ENCODE results near the gene COP1.
"Not testable (repeated sequence)": the region's sequence is repeated elsewhere in the genome, so short reads cannot be mapped to it uniquely, and the experiment has no call there.

COP1 gene

DNA sequence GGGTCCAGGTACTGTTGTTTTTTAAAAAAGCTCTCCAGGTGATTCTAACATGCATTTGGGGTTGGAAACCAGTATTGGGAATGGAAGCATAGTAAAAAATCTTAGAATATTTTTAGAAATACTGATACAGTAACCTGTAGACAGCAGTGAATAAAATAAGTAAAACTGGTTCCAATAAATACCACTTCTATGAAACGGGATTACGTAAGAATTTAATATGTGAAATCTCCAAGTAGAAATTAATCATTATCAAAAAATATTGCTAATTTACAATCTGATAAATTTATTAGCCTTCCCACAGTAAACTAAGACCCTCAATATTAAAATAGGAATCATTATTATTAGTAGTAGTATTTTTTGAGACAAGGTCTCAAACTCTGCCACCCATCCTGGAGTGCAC, 177.5 kb downstream of the COP1 start:
- DNase-seq = no peak

DNA sequence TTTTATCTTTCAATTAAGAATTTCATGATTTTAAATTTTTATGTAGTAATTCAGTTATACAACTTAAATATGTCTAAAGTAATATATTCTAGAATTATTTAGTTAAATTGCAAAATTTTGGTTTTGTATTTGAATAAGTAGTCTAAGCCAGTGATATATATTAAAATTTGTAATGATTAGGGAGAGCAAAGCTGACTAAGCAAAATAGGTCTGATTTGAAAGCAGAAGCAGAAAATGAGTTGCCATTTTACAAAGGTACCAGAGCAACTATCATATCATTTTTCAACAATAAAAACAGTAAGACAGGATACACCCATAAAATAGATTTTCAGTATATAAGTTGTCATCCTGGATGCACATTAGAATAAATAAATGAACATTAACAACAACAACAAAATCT, 177.9 kb downstream of the COP1 start:
- no peak for DNase-seq

DNA sequence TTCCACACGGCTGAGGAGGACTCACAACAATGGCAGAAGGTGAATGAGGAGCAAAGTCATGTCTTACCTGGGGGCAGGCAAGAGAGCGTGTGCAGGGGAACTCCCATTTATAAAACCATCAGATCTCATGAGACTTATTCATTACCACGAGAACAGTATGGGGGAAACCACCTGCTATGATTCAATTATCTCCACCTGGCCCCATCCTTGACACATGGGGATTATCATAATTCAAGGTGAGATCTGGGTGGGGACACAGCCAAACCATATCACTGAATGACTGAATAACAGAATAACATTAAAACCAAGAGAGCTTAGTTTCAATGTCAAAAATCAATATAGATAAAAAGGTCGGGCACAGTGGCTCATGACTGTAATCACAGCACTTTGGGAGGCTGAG, 179.2 kb downstream of the COP1 start:
- DNase-seq = not testable (repeated sequence)

DNA sequence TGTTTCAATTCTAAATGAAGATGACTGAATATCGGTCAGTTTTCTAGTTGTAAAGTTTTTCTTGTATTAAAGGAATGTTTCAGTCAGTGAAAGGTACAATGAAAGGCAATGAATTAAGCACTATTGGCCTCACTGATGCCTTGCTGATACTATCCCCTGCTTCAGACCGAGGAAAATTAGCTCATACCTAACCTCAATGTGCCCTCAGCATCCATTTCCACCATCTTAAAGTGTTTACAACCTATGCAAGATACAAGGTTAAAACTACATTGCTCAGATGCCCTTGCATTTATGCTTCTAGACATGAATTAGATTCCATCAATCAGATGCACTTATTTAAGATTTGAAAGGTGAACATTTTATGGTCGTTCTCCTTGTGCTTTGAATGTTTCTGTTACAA, 184.5 kb downstream of the COP1 start:
- no peak for DNase-seq

DNA sequence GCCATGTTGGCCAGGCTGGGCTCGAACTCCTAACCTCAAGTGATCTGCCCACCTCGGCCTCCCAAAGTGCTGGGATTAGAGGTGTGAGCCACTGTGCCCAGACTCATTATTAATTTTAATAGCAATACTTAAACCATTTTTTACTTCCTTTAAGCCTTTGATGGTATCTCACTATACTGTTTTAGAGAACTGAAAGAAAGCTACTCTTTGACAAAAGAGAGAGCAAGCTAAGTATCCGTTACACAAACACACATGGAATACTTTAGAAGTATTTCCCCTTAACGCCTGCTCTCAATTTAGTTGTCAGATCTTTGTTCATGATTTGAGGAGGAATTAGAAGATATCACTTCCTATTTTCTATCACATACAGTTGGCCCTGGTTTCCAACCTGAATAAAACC, 189.4 kb downstream of the COP1 start:
- no peak for DNase-seq

DNA sequence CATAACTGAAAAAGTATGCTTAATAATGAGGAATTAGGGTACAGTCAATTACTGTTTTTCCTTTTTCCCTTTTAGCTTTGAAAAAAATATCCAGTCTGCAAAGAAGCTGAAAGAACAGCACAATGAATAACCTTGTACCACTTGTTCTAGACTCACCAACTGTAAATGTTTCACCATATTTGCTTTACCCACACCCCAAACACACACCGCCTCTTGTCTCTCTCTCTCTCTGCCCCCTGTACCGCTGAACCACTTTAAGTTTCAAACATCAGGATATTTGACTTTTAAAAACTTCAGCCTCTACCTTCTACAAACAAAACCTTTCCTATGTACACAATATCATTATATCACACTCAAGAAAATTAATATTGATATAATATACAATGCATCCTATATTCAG, 197.1 kb downstream of the COP1 start:
- DNase-seq = no peak

DNA sequence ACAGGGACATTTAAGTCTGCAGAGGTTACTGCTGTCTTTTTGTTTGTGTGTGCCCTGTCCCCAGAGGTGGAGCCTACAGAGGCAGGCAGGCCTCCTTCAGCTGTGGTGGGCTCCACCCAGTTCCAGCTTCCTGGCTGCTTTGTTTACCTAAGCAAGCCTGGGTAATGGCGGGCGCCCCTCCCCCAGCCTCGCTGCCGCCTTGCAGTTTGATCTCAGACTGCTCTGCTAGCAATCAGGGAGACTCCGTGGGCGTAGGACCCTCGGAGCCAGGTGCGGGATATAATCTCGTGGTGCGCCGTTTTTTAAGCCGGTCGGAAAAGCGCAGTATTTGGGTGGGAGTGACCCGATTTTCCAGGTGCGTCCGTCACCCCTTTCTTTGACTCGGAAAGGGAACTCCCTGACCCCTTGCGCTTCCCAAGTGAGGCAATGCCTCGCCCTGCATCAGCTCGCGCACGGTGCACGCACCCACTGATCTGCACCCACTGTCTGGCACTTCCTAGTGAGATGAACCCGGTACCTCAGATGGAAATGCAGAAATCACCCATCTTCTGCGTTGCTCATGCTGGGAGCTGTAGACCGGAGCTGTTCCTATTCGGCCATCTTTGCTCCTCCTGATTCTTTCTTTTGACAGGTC, 199.2 kb downstream of the COP1 start:
- not testable (repeated sequence) for DNase-seq

DNA sequence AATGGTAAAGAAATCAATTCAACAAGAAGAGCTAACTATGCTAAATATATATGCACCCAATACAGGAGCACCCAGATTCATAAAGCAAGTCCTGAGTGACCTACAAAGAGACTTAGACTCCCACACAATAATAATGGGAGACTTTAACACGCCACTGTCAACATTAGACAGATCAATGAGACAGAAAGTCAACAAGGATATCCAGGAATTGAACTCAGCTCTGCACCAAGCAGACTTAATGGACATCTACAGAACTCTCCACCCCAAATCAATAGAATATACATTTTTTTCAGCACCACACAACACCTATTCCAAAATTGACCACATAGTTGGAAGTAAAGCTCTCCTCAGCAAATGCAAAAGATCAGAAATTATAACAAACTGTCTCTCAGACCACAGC, 212.4 kb downstream of the COP1 start:
- DNase-seq = not testable (repeated sequence)

DNA sequence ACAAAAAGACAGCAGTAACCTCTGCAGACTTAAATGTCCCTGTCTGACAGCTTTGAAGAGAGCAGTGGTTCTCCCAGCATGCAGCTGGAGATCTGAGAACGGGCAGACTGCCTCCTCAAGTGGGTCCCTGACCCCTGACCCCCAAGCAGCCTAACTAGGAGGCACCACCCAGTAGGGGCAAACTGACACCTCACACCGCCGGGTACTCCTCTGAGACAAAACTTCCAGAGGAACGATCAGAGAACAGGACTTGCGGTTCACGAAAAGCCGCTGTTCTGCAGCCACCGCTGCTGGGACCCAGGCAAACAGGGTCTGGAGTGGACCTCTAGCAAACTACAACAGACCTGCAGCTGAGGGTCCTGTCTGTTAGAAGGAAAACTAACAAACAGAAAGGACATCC, 214.3 kb downstream of the COP1 start:
- DNase-seq = not testable (repeated sequence)

DNA sequence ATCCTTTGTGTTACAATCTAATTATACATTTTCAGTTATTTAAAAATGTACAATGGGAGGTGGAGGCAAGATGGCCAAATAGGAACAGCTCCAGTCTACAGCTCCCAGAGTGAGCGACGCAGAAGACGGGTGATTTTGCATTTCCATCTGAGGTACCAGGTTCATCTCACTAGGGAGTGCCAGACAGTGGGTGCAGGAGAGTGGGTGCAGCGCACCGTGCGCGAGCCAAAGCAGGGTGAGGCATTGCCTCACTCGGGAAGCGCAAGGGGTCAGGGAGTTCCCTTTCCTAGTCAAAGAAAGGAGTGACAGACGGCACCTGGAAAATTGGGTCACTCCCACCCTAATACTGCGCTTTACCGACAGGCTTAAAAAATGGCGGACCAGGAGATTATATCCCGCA, 214.9 kb downstream of the COP1 start:
- DNase-seq = not testable (repeated sequence)

DNA sequence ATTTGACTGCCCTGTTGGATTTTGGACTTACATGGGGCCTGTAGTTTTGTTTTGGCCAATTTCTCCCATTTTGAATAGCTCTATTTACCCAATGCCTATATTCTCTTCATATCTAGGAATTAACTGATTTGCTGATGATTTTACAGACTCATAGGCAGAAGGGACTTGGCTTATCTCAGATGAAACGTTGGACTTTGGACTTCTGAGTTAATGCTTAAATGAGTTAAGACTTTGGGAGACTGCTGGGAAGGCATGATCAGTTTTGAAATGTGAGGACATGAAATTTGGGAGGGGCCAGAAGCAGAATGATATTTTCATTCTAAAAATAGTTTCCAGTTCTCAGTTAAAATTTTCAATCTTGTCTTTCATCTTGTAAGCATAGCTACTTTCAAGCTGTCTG, 222.3 kb downstream of the COP1 start:
- DNase-seq = no peak

DNA sequence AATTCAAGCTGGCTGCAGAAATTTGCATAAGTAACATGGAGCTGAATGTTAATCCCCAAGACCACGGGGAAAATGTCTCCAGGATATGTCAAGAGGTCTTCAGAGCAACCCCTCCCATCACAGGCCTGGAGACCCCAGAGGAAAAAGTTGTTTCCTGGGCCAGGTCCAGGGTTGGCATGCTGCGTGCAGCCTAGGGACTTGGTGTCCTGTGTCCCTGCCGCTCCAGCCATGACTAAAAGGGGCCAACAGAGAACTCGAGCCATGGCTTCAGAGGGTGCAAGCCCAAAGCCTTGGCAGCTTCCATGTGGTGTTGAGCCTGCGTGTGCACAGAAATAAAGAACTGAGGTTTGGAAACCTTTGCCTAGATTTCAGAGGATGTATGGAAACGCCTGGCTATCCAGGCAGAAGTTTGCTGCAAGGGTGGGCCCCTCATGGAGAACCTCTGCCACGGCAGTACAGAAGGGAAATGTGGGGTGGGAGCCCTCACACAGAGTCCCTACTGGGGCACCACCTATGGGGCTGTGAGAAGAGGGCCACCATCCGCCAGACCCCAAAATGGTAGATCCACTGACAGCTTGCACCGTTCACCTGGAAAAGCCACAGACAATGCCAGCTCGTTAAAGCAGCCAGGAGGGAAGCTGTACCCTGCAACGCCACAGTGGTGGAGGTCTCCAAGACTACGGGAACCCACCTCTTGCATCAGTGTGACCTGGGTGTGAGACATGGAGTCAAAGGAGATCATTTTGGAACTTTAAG, 222.9 kb downstream of the COP1 start:
- DNase-seq = no peak

DNA sequence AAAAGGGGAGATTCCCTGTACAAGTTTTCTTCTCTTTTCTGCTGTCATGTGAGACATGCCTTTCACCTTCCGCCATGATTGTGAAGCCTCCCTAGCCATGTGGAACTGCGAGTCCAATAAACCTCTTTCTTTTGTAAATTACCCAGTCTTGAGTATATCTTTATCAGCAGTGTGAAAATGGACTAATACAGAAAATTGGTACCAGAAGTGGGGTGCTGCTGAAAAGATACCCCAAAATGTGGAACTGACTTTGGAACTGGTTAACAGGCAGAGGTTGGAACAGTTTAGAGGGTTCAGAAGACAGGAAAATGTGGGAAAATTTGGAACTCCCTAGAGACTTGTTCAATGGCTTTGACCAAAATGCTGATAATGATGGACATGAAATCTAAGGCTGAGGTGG, 223.7 kb downstream of the COP1 start:
- DNase-seq = not testable (repeated sequence)

DNA sequence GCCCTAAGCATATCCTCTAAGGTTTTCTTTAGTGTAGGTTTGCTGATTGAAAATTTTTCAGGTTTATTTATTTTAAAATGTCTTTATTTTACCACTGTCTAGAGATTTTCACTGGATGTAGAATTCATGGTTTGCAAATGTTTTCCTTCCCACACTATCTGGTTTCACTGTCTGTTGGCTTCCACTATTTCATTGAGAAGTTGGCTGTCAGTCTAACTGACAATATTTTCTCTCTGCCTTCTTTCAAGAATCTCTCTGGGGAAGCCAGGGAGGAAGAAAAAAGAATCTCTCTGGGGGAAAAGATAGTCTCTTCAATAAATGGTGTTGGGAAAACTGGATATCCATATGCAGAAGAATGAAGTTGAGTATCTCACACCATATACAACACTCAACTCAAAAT, 226.0 kb downstream of the COP1 start:
- DNase-seq = no peak

DNA sequence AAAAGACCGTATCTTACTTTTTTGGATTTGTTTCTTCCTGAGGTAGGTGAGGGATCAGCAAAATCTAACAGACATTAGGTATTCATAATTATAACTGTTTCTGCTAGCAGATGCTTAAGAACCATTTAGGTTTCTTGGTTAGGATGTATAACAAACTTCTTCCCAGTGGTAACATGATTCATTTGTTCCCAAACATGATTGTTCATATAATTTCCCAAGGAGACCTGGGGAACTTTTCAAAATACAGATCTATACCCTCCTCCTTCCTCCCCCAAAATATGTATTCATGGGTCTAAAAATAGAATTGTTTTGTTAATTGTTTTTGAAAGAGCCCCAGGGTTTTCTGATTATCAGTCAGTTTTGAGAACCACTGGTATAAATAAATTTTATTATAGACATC, 228.2 kb downstream of the COP1 start:
- DNase-seq = no peak

DNA sequence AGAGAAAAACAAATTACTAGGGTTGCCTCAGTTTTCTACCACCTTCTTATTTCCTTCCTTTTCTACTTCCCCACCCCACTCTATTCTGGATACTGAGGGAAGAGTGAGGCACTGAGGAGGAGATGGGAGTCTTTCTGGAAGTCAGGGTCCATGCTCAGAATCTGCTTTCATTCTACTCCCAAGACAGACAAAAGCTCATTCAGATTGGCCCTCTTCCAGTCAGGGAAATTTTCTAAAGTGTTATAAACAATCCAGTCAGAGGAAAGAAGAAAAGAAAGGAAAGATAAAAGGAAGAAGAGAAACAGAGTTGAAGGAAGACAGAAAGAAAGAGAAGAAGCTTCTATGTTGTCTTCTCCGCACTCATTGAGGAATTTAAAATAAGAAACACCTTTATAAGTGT, 228.6 kb downstream of the COP1 start:
- DNase-seq = no peak

DNA sequence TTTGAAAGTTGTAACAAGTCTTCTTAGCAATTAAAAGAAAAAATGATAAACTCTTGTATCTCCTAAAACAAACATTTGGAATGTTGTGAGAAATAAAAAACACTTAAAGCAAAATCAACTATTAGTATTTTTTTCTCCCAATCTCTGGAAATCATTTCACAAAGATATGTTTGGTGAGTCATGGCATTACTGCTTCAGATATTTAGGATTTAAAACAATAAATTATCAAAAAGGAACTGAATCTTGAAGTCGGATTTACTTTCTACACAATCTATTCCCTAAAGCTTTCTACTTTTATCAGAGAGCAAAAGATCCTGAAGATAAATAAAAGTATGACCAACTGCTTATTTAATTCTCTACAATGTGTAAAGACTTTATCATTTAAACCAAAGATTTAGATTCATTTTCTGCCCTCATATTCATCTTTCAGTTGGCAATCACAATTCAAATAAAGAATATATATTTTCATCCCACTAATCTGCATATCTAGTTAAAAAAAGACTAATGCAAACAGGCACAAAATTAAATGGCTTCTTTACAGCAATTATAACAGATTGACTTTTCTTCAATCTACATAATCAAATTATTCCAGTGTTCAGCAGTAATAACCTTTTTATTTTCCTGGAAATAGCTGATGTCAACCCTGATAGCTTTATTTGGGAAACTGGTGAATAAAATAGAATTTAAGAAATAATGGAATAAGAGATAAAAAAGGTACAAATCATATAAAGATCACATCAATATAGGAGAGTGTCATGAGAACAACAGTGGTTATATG, 230.0 kb downstream of the COP1 start:
- DNase-seq = no peak

DNA sequence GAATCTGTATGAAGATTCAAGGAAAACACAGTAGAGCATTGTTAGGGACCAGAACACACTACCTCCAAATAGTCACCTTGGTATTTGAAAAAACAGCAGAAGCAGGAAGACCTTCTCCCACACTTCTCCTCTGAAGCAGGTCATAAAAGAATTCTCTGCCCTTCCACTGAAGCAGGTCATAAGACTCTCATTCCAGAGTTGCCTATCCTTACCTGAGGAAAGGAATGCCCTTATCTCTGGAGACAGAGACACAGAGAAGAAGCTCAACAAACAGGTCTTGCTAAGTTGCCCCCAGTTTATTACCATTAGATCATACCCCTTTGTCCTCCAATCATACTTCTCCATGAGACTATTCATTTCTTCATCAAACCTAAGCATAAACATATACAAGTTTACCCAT, 237.9 kb downstream of the COP1 start:
- no peak for DNase-seq

DNA sequence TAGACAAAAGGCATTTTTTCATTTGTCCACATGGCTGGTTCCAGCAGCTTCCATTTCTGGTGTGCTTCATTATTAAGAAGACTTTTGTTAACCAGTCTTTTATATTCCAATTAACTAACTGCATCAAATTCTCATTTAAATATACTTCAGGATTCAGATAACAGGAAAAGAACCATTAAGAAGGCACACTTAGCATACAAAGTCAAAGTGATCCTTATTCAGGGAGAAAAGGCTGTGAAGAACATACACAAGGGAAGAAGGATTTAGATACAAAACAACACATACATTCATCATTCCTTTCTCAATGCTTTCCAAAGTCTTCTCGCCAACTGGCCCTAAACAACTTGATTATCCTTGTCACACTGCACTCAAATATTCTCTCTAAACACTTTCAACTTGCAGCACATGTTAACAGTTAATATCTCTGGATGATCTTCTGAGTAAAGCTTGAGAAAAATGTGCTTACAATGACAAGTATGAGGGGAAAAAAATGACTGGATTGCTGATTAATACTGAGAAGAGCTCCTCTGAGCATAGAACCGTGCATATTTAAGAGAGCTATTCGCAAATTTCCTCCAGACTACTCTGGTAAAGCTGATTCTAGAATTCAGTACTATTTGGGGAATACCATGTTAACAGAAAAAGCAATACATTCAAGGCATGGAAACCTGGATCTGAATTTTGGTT, 238.5 kb downstream of the COP1 start:
- no peak for DNase-seq

DNA sequence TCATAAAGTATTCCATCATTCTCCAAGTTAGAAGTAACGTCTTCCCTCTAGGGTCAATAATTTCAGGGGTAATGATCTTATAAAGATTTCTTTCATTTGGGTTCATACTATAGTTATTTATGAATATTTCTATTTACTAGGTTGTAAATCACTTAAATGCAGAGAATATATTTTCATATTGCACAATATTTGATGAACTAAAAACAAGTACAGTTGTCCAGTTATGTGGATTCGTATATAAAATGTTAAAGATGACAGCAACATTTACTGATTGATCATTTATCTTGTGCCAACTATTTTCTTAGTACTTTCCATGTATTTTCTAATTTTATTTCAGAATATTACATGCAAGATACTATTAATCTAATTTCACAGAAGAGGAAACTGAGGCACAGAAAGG, 243.3 kb downstream of the COP1 start:
- no peak for DNase-seq

DNA sequence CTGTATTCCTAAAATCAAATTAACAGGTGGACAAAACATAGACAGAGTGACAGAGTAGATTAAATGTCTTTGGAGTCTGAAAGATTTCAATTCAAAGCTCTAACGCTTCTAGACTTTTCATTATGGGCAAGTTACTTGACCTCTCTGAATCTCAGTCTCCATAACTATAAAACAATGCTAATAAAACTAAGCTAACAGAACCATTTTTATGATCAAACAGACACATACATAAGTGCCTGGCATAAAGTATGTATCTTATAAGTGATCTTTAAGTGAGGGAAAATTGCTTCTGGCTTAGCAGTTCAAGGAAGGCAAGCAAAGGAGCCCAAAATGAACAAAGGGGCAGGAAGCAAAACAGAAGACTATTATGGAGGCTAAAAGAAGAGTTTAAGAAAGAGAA, 246.9 kb downstream of the COP1 start:
- DNase-seq = no peak

DNA sequence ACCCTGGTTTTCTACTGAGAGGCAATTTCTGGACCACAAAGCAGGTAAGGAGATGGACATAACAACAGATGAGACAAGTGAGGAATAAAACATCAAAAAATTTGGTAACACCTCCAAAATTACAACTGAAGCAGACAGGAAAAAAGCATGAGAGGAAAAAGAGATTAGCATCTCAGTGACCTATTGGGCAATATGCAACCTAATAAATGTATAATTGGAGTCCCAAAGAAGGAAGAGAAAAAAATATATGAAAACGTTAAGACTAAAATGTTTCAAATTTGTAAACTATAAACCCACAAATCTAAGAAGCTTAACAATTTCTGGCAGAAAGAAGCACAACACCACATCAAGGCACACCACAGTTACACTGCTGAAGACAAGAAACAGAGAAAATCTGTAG, 255.5 kb downstream of the COP1 start:
- no peak for DNase-seq

DNA sequence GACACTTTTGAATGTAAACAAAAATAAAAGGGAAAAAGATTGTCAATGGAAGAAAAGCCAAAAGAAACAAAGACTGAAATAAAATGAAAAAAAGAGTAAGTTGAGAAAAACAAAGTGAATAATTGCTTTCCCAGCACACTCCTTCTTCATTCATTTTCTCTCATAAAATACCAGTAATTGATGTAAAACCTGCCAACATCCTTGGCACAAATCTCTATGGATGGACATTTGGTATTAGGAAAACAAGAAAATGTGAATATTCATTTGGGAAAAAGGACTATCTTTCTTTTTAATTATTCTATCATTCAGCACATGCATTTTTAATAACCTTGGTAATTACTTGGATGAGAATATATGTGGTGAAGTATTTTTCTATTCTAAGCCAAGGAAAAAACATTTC, 259.3 kb downstream of the COP1 start:
- DNase-seq = no peak

DNA sequence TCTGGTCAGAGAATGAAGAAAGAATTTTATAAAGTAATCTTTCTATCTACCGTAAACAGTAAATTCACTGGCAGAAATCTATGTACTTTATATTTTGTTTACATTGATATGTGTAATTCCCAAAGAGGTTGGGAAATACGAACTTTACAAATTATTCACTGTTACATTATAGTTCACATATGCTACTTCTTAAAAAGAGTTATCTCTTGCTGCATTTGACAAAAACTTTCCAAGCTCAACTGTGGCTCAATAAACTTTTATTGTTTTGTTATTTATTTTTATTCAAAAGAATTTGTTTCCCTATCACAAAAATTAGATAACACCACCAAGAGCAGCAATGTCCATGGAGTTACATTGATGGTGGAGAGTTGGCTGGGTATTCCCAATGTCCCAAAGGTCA, 262.5 kb downstream of the COP1 start:
- no peak for DNase-seq
